Pancreas (tissue), 10 donors: ENCODE results near the gene RBMX. TPM values are rescaled to one million over a fixed set of nuclear protein-coding genes. Genes with fewer than 3 reads are reported as not detected.
"Not testable (repeated sequence)": the region's sequence is repeated elsewhere in the genome, so short reads cannot be mapped to it uniquely, and the experiment has no call there.

Source experiments
- ATAC-seq, 4 donors: fragments of 200-7000 bp; cut with Tn5 transposase; one replicate each; pipeline versions ENCODE4 v1.8.0 to v1.9.1; 2020; ENCODE audit warnings: mild to moderate bottlenecking in 4 of 4, moderate library complexity in 4 of 4
- DNase-seq, 6 donors: peaks; one replicate each; pipeline ENCODE4 v3.0.0-alpha.2; 2020
- FAIRE-seq: peaks from 2 replicates; lab custom pipeline; 2012; peaks lifted over from hg19 to GRCh38; lab: Jason Lieb, UNC
- H3K27ac ChIP-seq, 4 donors: fragments of 200-600 bp; sonication (generic); 1 replicate in 3 of 4; 2 replicates in 1 of 4; pipeline versions ENCODE4 v1.5.0 to v1.8.0; 2020
- H3K27me3 ChIP-seq, 4 donors: fragments of 200-600 bp; one replicate each; pipeline ENCODE4 v1.8.0; 2021
- H3K36me3 ChIP-seq, 3 donors: fragments of 200-600 bp; sonication (generic) in 1 of 3; one replicate each; pipeline versions ENCODE4 v1.5.0 to v1.8.0; 2020 to 2021
- H3K4me1 ChIP-seq, 3 donors: fragments of 200-600 bp; one replicate each; pipeline ENCODE4 v1.8.0; 2021
- H3K4me3 ChIP-seq, 4 donors: fragments of 200-600 bp; sonication (generic) in 2 of 4; one replicate each; pipeline versions ENCODE4 v1.5.0 to v1.8.0; 2020 to 2021
- H3K9me3 ChIP-seq, 4 donors: fragments of 200-600 bp; one replicate each; pipeline ENCODE4 v1.8.0; 2021
- WGBS, 2 donors: extraction: QIAGEN DNeasy Blood & Tissue Kit; methylation state at CpG; one replicate each; pipeline ENCODE4 v1.1.7; 2013; 5-methylcytosine and 5-hydroxymethylcytosine counted together
- intact Hi-C, 3 donors: fragments of 100-400 bp; cut with DNase I; formaldehyde crosslinking; loops; one replicate each; pipeline versions ENCODE4 v1.11.1 to v1.14.2; 2022
- polyA plus RNA-seq, 2 donors: library from polyadenylated mRNA; stranded (reverse); fragments of 200-250 nt; gene quantifications; one replicate each; pipeline ENCODE4 v1.2.3, GENCODE V29; 2013
- total RNA-seq, 6 donors: library from RNA; stranded (reverse); fragmentation: NEBNext Ultra II Directional in 4 of 6; extraction: Animal tissue kit (Norgen Biotek cat#: 25700) in 4 of 6; gene quantifications; one replicate each; pipeline versions ENCODE4 v1.2.1 to v1.2.4, GENCODE V29; 2021 to 2023
- TF ChIP-seq, protein P1 (sequence below), 4 donors: fragments of 200-600 bp; sonication (generic) in 3 of 4; IDR thresholded peaks; one replicate each; pipeline versions ENCODE4 v1.5.0 to v1.8.0; 2021; ENCODE audit warnings: antibody characterized with exemption in 4 of 4
- donor health status: healthy with polysubstance abuse.
- donor health status: DM: no; HTN: no; CAD: no; lungs with moderate emphysema.
- donor health status: DM: no; HTN: no; CAD: no.
- donor health status: control.
- donor health status: control.
- donor health status: Bipolar disorder and iron deficiency.
- donor health status: DM: yes; HTN: yes; CAD: no.
- donor health status: DM: no; HTN: no; CAD: no.
- donor health status: DM: no; HTN: no; CAD: no.
- donor health status: DM: yes; HTN: yes; CAD: no.

The RBMX gene
- total and polyA plus RNA-seq, 8 donors = 45.3 to 129 (median 81.8) TPM

DNA sequence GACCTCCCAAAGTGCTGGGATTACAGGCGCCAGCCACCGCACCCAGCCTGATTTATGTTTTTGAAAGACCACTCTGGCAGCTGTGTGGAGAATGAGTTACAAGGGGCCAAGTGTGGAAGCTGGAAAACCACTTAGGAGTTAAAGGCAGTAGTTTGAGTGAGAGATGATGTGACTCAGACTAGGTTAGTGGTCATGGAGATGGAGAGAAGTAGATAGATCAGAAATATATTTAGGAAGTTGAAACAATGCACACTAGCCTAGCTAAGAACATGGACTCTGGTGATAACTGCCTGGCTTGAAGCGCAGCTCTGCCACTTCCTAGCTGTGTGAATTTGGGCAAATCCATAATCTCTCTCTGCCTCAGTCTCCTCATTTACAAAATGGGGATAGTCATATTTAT lies 11.9 kb upstream of the RBMX start:
- WGBS, 2 donors = 69 to 87% methylated on average over 3 of the region's 3 CpGs
- no peak for FAIRE-seq

DNA sequence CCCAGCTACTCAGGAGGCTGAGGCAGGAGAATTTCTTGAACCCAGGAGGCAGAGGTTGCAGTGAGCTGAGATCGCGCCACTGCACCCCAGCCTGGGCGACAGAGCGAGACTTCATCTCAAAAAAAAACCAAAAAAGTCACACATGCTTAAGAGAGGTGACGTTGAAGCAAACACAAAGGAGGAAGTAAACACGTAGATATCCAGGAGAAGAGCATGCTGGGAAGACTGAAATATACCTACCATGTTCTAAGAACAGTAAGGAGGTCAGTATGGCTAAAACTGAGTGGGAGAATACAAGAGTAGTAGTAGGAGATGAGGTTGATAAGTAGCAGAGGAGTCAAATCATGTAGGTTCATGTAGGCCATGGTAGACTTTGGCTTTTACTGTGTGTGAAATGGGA lies 10.1 kb upstream of the RBMX start:
- H3K9me3 ChIP-seq, H3K27ac ChIP-seq, H3K27me3 ChIP-seq, DNase-seq, H3K4me3 ChIP-seq, intact Hi-C loops, ATAC-seq, FAIRE-seq, H3K36me3 ChIP-seq, H3K4me1 ChIP-seq: not testable (repeated sequence)
- 84 to 92% methylated on average over 6 of the region's 6 CpGs for WGBS, 2 donors

More for the DNA sequence above, 11.9 kb upstream of the RBMX start:
- H3K27me3 ChIP-seq = no peaks in the 10 kb centered on the region
- no peak overlapping the region for H3K4me3 ChIP-seq
- intact Hi-C loops = no loop called here
- H3K9me3 ChIP-seq = no peaks in the 10 kb centered on the region
- ATAC-seq = no peak
- DNase-seq = no peak
- no peaks in the 10 kb centered on the region for H3K4me1 ChIP-seq
- TF ChIP-seq, protein P1, sequence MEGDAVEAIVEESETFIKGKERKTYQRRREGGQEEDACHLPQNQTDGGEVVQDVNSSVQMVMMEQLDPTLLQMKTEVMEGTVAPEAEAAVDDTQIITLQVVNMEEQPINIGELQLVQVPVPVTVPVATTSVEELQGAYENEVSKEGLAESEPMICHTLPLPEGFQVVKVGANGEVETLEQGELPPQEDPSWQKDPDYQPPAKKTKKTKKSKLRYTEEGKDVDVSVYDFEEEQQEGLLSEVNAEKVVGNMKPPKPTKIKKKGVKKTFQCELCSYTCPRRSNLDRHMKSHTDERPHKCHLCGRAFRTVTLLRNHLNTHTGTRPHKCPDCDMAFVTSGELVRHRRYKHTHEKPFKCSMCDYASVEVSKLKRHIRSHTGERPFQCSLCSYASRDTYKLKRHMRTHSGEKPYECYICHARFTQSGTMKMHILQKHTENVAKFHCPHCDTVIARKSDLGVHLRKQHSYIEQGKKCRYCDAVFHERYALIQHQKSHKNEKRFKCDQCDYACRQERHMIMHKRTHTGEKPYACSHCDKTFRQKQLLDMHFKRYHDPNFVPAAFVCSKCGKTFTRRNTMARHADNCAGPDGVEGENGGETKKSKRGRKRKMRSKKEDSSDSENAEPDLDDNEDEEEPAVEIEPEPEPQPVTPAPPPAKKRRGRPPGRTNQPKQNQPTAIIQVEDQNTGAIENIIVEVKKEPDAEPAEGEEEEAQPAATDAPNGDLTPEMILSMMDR (IDR thresholded peaks at IDR 0.05) = no peak
- H3K36me3 ChIP-seq = no peaks in the 10 kb centered on the region
- H3K27ac ChIP-seq = no peak overlapping the region

DNA sequence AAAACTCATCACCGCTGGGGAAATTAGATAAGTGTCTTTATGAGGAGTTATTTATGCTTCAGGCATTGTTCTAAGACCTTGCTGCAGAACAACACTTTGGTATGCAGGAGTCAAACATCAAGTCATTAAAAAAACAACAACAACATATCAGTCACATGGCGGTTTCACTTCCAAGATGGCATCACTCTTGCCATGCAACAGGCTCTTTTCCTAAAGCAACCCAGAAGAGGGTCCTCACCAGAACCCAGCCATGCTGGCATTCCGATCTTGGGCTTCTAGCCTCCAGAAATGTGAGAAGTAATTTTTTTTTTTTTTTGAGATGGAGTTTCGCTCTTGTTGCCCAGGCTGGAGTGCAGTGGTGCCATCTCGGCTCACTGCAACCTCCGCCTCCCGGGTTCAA lies 8.7 kb upstream of the RBMX start:
- no peak for DNase-seq
- no peak overlapping the region for H3K27ac ChIP-seq
- no peak for ATAC-seq
- no peaks in the 10 kb centered on the region for H3K9me3 ChIP-seq
- TF ChIP-seq, protein P1 (IDR thresholded peaks at IDR 0.05) = no peak
- 91 to 97% methylated on average over 6 to 7 of the region's 7 CpGs for whole genome bisulfite sequencing, 2 donors
- intact Hi-C loops = no loop called here
- no peak for FAIRE-seq
- H3K4me3 ChIP-seq = no peak overlapping the region
- H3K36me3 ChIP-seq = no peaks in the 10 kb centered on the region
- H3K27me3 ChIP-seq = no peaks in the 10 kb centered on the region
- no peaks in the 10 kb centered on the region for H3K4me1 ChIP-seq

DNA sequence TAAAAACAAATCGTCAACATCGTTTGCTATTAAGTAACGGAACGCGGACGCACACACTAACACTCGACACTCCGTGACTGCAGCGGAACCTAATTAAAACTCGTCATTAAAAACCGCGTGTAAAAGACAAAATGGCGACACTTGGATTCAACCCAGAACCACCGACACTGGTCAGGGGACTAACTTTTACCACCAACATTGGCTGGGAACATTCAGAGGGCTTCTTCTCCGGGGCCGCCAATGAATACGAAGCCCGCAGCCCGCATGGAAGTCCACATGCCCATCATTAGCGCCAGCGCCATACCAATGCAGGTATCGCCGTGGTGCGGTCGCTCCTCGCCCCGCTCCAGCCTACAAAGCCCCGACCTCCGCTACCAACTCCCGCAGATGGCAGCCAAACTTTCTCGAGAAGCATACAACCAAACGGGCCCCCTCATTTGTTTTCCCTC lies 498 bp downstream of the RBMX start:
- TF ChIP-seq, protein P1 (IDR thresholded peaks at IDR 0.05) = no peak
- Histone ChIP-seq H3K4me3 (peak overlapping the region; percentile 14 to 55 (median 44)), H3K27me3 (no peaks in the 10 kb centered on the region), H3K27ac (peak overlapping the region; percentile 64 to 93 (median 84)), H3K36me3 (peaks cover 0 to 15% (median 0%) of the 10 kb centered on the region in 3 donors), H3K9me3 (no peaks in the 10 kb centered on the region), H3K4me1 (no peaks in the 10 kb centered on the region)
- peak in 4 of 6 donors; percentile 24 to 55 (median 28) for DNase-seq
- peak; percentile 30 to 52 (median 46) for ATAC-seq
- intact Hi-C loops = no loop called here
- 0 to 23% methylated on average over 32 of the region's 32 CpGs for WGBS, 2 donors
- no peak for FAIRE-seq

DNA sequence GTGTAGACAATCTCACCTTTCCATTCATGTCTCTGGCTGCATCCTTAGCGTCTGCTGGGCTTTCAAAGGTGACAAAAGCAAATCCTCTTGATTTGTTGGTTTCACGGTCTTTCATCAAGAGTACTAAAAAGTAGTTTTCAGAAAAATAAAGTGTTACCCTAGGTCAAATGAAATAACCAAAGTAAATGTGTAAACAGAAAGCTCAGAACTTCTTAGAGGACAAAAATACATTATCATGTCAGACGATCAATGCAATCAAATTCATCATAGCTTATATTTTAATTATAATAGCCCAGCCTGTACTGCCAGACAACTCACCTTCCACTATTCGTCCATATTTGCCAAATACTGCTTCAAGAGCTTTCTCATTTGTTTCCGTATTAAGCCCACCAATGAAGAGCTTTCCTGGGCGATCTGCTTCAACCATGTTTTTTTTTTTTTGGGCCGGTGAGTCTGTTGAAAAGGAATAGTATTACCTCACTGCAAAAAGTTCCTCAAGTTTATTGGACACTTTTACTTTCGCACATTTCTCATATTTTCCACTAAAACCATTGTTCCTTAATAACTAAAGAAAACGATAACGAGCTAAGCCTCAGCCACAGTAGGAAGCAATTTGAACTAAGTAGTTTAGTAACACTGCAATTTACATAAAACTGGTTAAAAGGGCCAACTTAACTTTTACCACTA lies 1.4 kb downstream of the RBMX start:
- ATAC-seq = peak in 3 of 4 donors; percentile 14 to 47 (median 21)
- DNase-seq = no peak
- intact Hi-C loops = no loop called here
- Histone ChIP-seq H3K4me3 (peak overlapping the region; percentile 14 to 55 (median 44)), H3K4me1 (no peaks in the 10 kb centered on the region), H3K27ac (peak overlapping the region in 2 of 4 donors; percentile 90 to 93), H3K9me3 (no peaks in the 10 kb centered on the region), H3K36me3 (peaks cover 0 to 22% (median 0%) of the 10 kb centered on the region in 3 donors), H3K27me3 (no peaks in the 10 kb centered on the region)
- WGBS, 2 donors = 6 to 27% methylated on average over 10 of the region's 10 CpGs
- TF ChIP-seq, protein P1 (IDR thresholded peaks at IDR 0.05) = no peak
- peak; percentile 90 for FAIRE-seq
